ENCODE data around the gene ARID1B. TPM values are rescaled to one million over a fixed set of nuclear protein-coding genes. Genes with fewer than 3 reads are reported as not detected.

Gene ARID1B
- total RNA-seq, 4 donors from 2014 or later = 157 to 315 (median 206) TPM

DNA sequence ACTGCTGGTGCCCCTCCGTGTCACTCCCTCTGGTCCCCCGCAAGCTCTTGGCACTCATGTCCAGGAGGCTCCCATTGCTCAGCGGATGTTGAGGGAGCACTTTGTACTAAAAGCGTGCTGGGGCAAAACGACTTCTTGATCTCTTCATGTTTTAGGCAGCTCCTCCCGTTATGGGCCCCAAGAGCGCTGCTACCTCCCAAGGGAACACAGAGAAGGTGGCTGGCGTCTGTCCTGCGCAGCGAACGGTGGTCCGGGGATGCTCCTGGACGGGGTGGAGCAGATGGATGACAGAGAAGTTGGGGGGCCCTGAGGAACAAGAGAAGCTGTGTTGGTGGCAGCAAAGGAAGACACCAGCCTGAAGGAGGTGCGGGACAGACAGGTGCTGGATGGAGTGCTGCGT, 446.3 kb downstream of the ARID1B start:
- WGBS, 2 donors = 91 to 96% methylated on average over 12 to 15 of the region's 15 CpGs
- intact Hi-C loops (cut with DNase I) = loop anchor here (5.0 kb wide), 1 partner anchor 49 kb away; no protein-coding TSS in a partner anchor
- DNase-seq = no peak
- H3K27ac ChIP-seq = no peak overlapping the region
- peaks cover 0 to 14% of the 10 kb centered on the region in 2 donors for H3K4me1 ChIP-seq
- H3K36me3 ChIP-seq = no peaks in the 10 kb centered on the region
- TF ChIP-seq POLR2A (IDR thresholded peaks at IDR 0.05) = no peak
- TF ChIP-seq, protein P1, sequence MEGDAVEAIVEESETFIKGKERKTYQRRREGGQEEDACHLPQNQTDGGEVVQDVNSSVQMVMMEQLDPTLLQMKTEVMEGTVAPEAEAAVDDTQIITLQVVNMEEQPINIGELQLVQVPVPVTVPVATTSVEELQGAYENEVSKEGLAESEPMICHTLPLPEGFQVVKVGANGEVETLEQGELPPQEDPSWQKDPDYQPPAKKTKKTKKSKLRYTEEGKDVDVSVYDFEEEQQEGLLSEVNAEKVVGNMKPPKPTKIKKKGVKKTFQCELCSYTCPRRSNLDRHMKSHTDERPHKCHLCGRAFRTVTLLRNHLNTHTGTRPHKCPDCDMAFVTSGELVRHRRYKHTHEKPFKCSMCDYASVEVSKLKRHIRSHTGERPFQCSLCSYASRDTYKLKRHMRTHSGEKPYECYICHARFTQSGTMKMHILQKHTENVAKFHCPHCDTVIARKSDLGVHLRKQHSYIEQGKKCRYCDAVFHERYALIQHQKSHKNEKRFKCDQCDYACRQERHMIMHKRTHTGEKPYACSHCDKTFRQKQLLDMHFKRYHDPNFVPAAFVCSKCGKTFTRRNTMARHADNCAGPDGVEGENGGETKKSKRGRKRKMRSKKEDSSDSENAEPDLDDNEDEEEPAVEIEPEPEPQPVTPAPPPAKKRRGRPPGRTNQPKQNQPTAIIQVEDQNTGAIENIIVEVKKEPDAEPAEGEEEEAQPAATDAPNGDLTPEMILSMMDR (IDR thresholded peaks at IDR 0.05) = no peak
- H3K9me3 ChIP-seq = no peaks in the 10 kb centered on the region
- H3K27me3 ChIP-seq = no peaks in the 10 kb centered on the region
- no peak overlapping the region for H3K4me3 ChIP-seq (replicated peaks in 1 of 3)

DNA sequence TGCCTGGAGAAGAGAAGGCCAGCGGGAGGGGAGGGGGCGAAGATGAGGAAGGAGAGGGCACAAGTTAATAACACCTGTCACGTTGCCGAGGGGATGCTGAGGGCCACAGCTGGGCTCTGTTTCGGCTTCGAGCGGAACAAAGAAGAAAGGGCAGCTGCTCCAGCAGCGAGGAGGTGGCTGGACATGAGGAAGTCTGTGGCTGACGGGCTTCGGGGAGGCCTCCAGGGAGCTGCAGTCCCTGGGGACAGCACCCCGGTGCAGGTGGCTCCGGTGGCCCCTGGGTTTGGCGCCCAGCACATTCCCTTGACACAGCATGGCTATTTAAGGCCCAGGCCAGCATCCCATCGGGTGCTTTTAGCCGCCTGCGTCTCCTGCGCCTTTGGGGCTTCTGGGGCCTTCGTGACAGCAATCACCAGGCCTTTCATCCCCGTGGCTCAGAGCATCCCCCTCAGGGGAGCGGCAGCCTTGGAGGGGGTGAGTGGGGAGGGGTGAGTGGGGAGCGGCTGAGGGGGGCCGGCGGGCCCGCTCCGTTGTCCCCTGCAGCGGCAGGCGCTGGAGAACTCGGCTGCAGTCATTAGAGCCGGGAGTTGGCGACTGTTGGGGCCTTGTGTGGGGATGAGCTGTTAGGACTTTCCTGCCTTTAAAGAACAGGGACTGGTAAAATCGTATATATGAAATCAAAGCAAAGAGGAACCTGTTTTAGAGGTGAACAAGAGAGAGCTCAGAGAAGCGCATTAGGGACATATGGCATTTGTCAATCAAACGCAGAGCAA, 447.2 kb downstream of the ARID1B start:
- DNase-seq = no peak
- intact Hi-C loops (cut with DNase I) = loop anchor here (5.0 kb wide), 1 partner anchor 48 kb away; no protein-coding TSS in a partner anchor
- no peaks in the 10 kb centered on the region for H3K36me3 ChIP-seq
- WGBS, 2 donors = 92 to 96% methylated on average over 30 to 32 of the region's 33 CpGs
- no peak overlapping the region for H3K27ac ChIP-seq
- TF ChIP-seq POLR2A (IDR thresholded peaks at IDR 0.05) = no peak
- TF ChIP-seq, protein P1 (IDR thresholded peaks at IDR 0.05) = no peak
- peaks cover 0 to 14% of the 10 kb centered on the region in 2 donors for H3K4me1 ChIP-seq
- H3K9me3 ChIP-seq = no peaks in the 10 kb centered on the region
- H3K4me3 ChIP-seq (replicated peaks in 1 of 3) = no peak overlapping the region
- no peaks in the 10 kb centered on the region for H3K27me3 ChIP-seq

DNA sequence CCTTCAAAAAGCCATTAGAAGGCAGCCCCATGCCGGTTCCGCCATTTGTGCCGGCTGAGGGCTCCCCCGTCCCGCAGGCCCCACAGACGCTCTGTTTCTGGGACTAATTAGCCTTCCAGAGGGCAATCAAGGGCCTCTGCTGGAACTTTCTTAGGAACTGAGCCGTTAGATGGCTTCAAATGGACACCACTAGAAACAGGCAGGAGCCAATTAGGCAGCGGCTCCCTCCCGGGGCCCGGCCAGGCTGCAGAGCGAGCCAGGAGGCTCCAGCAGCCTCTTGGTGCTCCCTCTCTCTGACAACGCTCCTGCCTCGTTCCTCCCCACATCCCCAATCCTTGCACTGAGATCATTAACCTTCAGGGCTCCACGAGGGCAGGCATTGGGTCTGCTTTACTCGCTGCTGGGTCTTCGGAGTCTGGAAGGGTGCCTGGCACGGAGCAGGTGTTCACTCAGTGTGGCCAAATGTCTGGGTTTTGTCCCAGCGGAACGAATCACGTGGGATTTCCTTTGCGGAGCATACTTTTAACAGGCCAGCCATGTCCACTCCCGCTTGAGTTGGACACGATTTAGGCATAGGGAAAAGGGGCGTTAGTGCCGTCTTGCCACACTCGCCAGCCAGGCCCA, 447.9 kb downstream of the ARID1B start:
- no peak for DNase-seq
- peaks cover 0 to 14% of the 10 kb centered on the region in 2 donors for H3K4me1 ChIP-seq
- no peaks in the 10 kb centered on the region for H3K36me3 ChIP-seq
- H3K27me3 ChIP-seq = no peaks in the 10 kb centered on the region
- intact Hi-C loops (cut with DNase I) = loop anchor here (5.0 kb wide), 1 partner anchor 47 kb away; no protein-coding TSS in a partner anchor
- no peaks in the 10 kb centered on the region for H3K9me3 ChIP-seq
- H3K27ac ChIP-seq = peak overlapping the region in 2 of 3 donors; percentile 49 to 58
- 95 to 96% methylated on average over 20 to 22 of the region's 26 CpGs for WGBS, 2 donors
- TF ChIP-seq, protein P1 (IDR thresholded peaks at IDR 0.05) = no peak
- no peak for TF ChIP-seq POLR2A (IDR thresholded peaks at IDR 0.05)
- H3K4me3 ChIP-seq (replicated peaks in 1 of 3) = no peak overlapping the region

DNA sequence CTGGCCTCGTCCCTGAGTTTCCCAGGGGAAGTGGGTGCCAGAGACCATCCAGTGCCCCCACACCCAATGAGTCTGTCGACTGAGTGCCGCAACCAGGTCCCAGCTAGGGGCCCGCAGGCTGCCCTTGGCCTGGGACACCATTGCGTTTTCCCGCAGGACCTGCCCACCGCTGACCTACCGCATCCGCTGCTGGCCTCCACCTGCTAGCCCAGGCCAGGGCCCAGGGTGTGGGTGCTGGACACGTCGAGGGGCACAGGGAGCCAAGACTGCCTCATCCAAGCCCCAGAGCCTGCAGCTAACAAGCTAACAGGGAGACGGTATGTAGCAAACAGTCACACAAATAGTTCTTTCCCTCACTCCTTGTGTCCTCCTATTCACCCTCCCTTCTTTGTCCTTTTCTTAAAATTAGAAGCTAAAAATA, 448.4 kb downstream of the ARID1B start:
- WGBS, 2 donors = 93% methylated on average over 8 to 12 of the region's 12 CpGs
- no peaks in the 10 kb centered on the region for H3K9me3 ChIP-seq
- H3K27me3 ChIP-seq = no peaks in the 10 kb centered on the region
- H3K4me1 ChIP-seq = peaks cover 0 to 11% of the 10 kb centered on the region in 2 donors
- H3K4me3 ChIP-seq (replicated peaks in 1 of 3) = no peak overlapping the region
- no peaks in the 10 kb centered on the region for H3K36me3 ChIP-seq
- H3K27ac ChIP-seq = peak overlapping the region; percentile 15 to 58 (median 49)
- DNase-seq = no peak
- intact Hi-C loops (cut with DNase I) = no loop called here
- no peak for TF ChIP-seq POLR2A (IDR thresholded peaks at IDR 0.05)
- TF ChIP-seq, protein P1 (IDR thresholded peaks at IDR 0.05) = no peak
